Lower leg skin (tissue), 4 donors: Measurements from ENCODE around the gene NFKB2. TPM values are rescaled to one million over a fixed set of nuclear protein-coding genes. Genes with fewer than 3 reads are reported as not detected.
A peak's percentile ranks its signal among the peaks of the same experiment; 100 is the strongest.

ENCODE experiments used
- DNase-seq, 2 donors: peaks; one replicate each; pipeline ENCODE4 v3.0.0-alpha.2; 2019; ENCODE audit warnings: low spot score in 2 of 2
- H3K4me3 ChIP-seq: fragments of 200-600 bp; sonication (generic); 2 replicates; pipeline ENCODE4 v1.5.1; 2017; ENCODE audit warnings: mild to moderate bottlenecking, low read depth; ENCODE audit not compliant: poor library complexity, severe bottlenecking
- CTCF ChIP-seq, 3 donors: fragments of 450-650 bp; IDR thresholded peaks; one replicate each; pipeline ENCODE4 v1.5.1; 2016; ENCODE audit warnings: antibody characterized with exemption in 3 of 3, mild to moderate bottlenecking in 3 of 3, moderate library complexity in 2 of 3
- POLR2A ChIP-seq, 2 donors: fragments of 450-650 bp; IDR thresholded peaks; one replicate each; pipeline ENCODE4 v1.6.1; 2016 to 2017; ENCODE audit warnings: antibody characterized with exemption in 2 of 2, mild to moderate bottlenecking in 1 of 2, moderate library complexity in 1 of 2
- WGBS, 2 donors: methylation state at CpG; one replicate each; pipeline ENCODE4 v1.1.5; 2018; 5-methylcytosine and 5-hydroxymethylcytosine counted together
- intact Hi-C: fragments of 100-400 bp; cut with DNase I; formaldehyde crosslinking; loops from one replicate; pipeline ENCODE4 v1.15.0; 2023; ENCODE audit warnings: low total_unique reads
- total RNA-seq, 4 donors: library from RNA; depleted of rRNA; stranded (reverse); fragments of >200 nt; gene quantifications; one replicate each; pipeline ENCODE4 v1.1.0, GENCODE V29; 2016

Gene NFKB2
- total RNA-seq, 4 donors from 2014 or later, result 19.4 to 36.1 (median 20.1) TPM

- 70 to 83% methylated on average over 2 to 5 of the region's 9 CpGs for WGBS, 2 donors
- no peak for TF ChIP-seq CTCF (IDR thresholded peaks at IDR 0.05)
- TF ChIP-seq POLR2A (IDR thresholded peaks at IDR 0.05), result no peak
- no peak overlapping the region for H3K4me3 ChIP-seq
- DNase-seq, result no peak
- intact Hi-C loops, result no loop called here
These were observed 20.8 kb downstream of the NFKB2 start for GRCh38 chr10:102416283-102416682.

- DNase-seq, result no peak
- TF ChIP-seq POLR2A (IDR thresholded peaks at IDR 0.05) (no peak), CTCF (IDR thresholded peaks at IDR 0.05) (no peak)
- intact Hi-C loops, result no loop called here
- no peak overlapping the region for H3K4me3 ChIP-seq
- 84 to 88% methylated on average over 19 of the region's 20 CpGs for WGBS, 2 donors
These were observed 21.2 kb downstream of the NFKB2 start for GRCh38 chr10:102416695-102417094.

GRCh38 chr10:102418622-102419268, 23.2 kb downstream of the NFKB2 start, which contains the start of gene PSD:
Gene PSD (minus strand): TSS chr10:102418785. CDS start chr10:102417038, 1,747 bp downstream.
- no peak for DNase-seq

DNA sequence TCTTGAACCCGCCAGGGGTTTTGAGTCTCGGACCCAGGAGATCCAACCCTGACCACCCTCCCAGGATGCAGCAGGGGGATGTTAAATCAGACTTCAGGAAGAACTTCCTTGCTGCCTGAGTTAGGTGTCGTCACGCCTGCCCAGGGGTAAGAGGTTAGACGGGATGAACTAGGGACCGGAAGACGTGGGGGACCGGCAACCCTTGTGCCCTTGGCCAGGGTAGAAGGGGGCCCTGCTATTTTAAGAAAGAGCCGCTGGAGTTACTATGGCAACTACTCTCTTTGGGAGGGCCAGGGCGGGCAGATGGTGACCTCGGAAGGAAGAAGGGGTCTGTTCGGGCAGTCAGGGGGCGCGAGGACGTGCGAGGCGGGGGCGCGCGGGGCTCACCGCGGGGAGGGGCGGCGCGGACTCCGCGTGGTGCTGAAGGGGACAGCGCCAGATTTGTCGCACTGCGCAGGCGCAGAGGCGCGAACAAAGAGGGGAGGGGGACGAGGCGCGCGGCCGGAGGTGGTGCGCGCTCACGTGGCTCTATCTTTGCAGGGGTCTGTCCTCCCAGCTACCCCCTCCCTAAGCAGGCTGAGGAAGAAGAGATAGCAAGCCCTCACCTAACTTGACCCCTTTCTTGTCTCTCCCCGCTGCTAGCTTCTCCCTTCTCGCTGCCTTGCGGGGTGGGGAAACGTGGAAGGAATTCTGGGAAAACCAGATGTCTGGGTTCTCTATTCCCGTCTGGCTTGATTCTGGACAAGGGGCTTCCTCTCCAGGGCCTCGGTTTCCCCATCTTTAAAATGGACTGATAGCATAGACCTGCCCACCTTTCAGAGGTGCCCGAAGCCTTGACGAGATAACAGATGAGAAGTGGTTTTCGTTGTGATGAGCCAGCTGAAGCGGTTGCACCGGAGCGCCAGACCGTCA, 24.0 kb downstream of the NFKB2 start:
- WGBS, 2 donors, result 1 to 2% methylated on average over 47 to 48 of the region's 54 CpGs
- DNase-seq, result no peak
- intact Hi-C loops, result loop anchor here (10.0 kb wide), 1 partner anchor 55 kb away; no protein-coding TSS in a partner anchor
- no peak overlapping the region for H3K4me3 ChIP-seq
- no peak for TF ChIP-seq POLR2A (IDR thresholded peaks at IDR 0.05)
- no peak for TF ChIP-seq CTCF (IDR thresholded peaks at IDR 0.05)

More at GRCh38 chr10:102418622-102419268, 23.2 kb downstream of the NFKB2 start, which contains the start of gene PSD:
- no peak within 1 kb of the TSS for H3K4me3 ChIP-seq
- intact Hi-C loops, result no loop called here
- TF ChIP-seq POLR2A (IDR thresholded peaks at IDR 0.05) (no peak), CTCF (IDR thresholded peaks at IDR 0.05) (no peak)
- WGBS, 2 donors, result 2 to 3% methylated on average over 36 to 40 of the region's 45 CpGs

GRCh38 chr10:102420181-102420713, 24.7 kb downstream of the NFKB2 start:
- intact Hi-C loops, result loop anchor here (10.0 kb wide), 1 partner anchor 55 kb away; no protein-coding TSS in a partner anchor
- no peak for TF ChIP-seq CTCF (IDR thresholded peaks at IDR 0.05)
- no peak for TF ChIP-seq POLR2A (IDR thresholded peaks at IDR 0.05)
- DNase-seq, result no peak
- WGBS, 2 donors, result 1 to 2% methylated on average over 21 of the region's 21 CpGs
- peak overlapping the region; percentile 54 for H3K4me3 ChIP-seq
